Measurements from ENCODE around the gene LYSMD1.
"Not testable (repeated sequence)": the region's sequence is repeated elsewhere in the genome, so short reads cannot be mapped to it uniquely, and the experiment has no call there.

Gene LYSMD1

DNA sequence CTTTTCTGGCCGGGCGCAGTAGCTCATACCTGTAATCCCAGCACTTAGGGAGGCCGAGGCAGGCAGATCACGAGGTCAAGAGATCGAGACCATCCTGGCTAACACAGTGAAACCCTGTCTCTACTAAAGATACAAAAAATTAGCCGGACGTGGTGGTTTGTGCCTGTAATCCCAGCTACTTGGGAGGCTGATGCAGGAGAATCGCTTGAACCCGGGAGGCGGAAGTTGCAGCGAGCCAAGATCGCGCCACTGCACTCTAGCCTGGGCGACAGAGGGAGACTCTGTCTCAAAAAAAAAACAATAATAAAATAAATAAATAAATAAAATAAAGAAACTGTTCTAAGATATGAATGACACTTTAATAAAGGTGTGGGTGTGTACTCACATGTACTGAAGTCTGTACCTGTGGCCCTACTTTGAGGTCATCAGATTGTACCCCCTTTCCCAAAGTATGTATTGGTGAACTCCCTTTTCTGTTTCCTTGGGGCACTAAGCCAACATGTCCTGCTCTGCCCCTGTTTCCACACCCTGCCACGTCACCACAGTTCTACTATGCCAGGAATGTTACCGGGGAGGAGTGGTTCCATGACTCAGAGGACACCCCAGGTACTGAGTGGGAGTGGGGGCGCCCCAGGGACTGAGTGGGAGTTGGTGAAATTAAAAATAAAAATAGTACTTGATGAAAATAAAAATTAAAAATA is 29.3 kb upstream of the LYSMD1 start:
- not testable (repeated sequence) for H3K4me3 ChIP-seq (ENCODE audit: insufficient read depth, low read depth, low read length, poor library complexity, severe bottlenecking); H3K36me3 ChIP-seq (ENCODE audit: control insufficient read depth, insufficient read depth, low read length); H3K27ac ChIP-seq (ENCODE audit: insufficient read depth, low read length, poor library complexity, severe bottlenecking); DNase-seq; H3K9me3 ChIP-seq (ENCODE audit: control insufficient read depth, low read length); H3K27me3 ChIP-seq (replicated peaks; ENCODE audit: control insufficient read depth, insufficient read depth, low read length, poor library complexity, severe bottlenecking)
- H3K4me1 ChIP-seq (ENCODE audit: control insufficient read depth, insufficient read depth, low read length, poor library complexity, severe bottlenecking) = peaks cover 16% of the 10 kb centered on the region

DNA sequence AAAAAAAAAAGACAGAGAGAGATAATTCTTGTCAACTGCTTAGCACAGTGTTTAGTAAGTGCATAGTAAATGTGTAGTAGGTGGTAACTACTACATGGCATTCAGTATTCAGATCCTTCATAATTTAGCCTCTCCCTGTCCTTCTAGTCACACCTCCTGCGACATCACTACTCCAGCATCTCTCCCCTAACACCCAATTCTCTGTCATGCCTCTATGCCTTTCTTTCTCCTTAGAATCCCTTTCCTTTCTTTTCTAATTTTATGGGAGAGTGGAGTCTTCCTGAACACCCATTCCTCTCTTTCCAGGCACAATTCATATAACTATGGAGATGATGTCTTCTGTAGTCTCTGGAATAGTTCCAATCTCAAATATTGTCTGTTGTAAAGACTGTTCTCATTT is 28.2 kb upstream of the LYSMD1 start:
- Histone ChIP-seq H3K4me3 (ENCODE audit: insufficient read depth, low read depth, low read length, poor library complexity, severe bottlenecking) (no peak overlapping the region), H3K27me3 (replicated peaks; ENCODE audit: control insufficient read depth, insufficient read depth, low read length, poor library complexity, severe bottlenecking) (no peaks in the 10 kb centered on the region), H3K27ac (ENCODE audit: insufficient read depth, low read length, poor library complexity, severe bottlenecking) (no peak overlapping the region), H3K36me3 (ENCODE audit: control insufficient read depth, insufficient read depth, low read length) (no peaks in the 10 kb centered on the region), H3K9me3 (ENCODE audit: control insufficient read depth, low read length) (no peaks in the 10 kb centered on the region), H3K4me1 (ENCODE audit: control insufficient read depth, insufficient read depth, low read length, poor library complexity, severe bottlenecking) (peaks cover 19% of the 10 kb centered on the region)
- DNase-seq = no peak

DNA sequence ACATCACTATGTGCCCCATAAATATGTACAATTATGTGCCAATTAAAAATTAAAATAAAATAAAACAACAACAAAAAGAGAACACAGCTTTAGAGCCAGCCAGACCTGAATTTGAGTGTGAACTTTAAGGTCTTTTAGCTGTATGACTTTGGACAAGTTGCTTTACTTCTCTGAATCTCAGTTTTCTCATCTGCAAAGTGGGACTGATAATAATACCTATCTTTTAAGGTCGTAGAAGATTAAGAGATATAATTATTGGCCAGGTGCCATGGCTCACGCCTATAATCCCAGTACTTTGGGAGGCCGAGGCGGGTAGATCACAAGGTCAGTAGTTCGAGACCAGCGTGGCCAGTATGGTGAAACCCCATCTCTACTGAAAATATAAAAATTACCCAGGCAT is 27.6 kb upstream of the LYSMD1 start:
- Histone ChIP-seq H3K27me3 (replicated peaks; ENCODE audit: control insufficient read depth, insufficient read depth, low read length, poor library complexity, severe bottlenecking) (no peaks in the 10 kb centered on the region), H3K9me3 (ENCODE audit: control insufficient read depth, low read length) (no peaks in the 10 kb centered on the region), H3K4me1 (ENCODE audit: control insufficient read depth, insufficient read depth, low read length, poor library complexity, severe bottlenecking) (peaks cover 22% of the 10 kb centered on the region), H3K4me3 (ENCODE audit: insufficient read depth, low read depth, low read length, poor library complexity, severe bottlenecking) (no peak overlapping the region), H3K36me3 (ENCODE audit: control insufficient read depth, insufficient read depth, low read length) (no peaks in the 10 kb centered on the region), H3K27ac (ENCODE audit: insufficient read depth, low read length, poor library complexity, severe bottlenecking) (no peak overlapping the region)
- DNase-seq = no peak

- no peaks in the 10 kb centered on the region for H3K36me3 ChIP-seq (ENCODE audit: control insufficient read depth, insufficient read depth, low read length)
Measured at GRCh38 chr1:151192047-151192446, 26.3 kb upstream of the LYSMD1 start.

DNA sequence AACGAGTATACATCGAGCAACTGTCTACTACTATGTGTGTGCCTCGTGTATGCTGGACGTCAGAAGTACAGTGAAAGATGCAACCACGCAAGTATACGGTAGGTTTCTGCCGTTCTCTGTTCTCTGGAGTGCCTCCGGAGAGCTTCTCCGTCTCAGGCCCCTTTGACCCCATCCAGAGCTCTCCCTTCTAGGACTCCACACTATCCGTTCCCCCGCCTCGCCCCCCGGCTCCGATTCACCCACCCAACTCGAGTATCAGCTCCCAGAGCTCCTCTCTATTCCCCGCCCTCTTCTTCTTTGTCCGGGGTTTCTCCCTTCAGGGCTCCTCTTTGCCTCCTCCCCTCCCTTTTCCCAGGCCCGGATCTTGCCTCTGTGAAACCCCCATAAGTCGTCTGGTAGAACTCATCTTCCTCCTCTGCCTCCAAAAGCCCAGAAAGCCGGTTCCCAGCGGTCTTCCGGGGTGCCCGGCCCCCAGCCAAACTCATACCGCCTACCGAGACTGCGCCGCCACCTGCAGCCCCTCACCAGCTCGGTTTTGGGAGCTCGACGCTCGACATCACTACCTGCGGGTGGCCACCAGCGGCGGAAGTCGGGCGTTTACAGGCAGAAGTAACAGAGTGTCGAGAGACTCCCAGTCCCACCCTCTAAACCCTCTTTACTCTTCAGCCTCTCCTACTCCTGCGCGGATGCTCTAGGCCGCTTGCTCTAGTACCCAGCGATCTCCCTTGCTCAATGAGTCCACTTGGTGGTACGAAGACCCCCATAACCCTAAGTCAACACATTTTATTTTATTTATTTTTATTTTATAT is 24.1 kb upstream of the LYSMD1 start, which contains the start of gene VPS72:
Gene VPS72 (minus strand): TSS at position 561 of the 809 bp plus-strand sequence. CDS start 76 bp downstream, at position 485.
- H3K27ac ChIP-seq (ENCODE audit: insufficient read depth, low read length, poor library complexity, severe bottlenecking) = peak within 1 kb of the TSS; percentile 89
- DNase-seq = peak; percentile 75 to 79 (median 78)
- H3K9me3 ChIP-seq (ENCODE audit: control insufficient read depth, low read length) = no peaks in the 10 kb centered on the region
- peaks cover 9% of the 10 kb centered on the region for H3K36me3 ChIP-seq (ENCODE audit: control insufficient read depth, insufficient read depth, low read length)
- H3K4me3 ChIP-seq (ENCODE audit: insufficient read depth, low read depth, low read length, poor library complexity, severe bottlenecking) = peak within 1 kb of the TSS; percentile 87
- no peaks in the 10 kb centered on the region for H3K27me3 ChIP-seq (replicated peaks; ENCODE audit: control insufficient read depth, insufficient read depth, low read length, poor library complexity, severe bottlenecking)
- peaks cover 15% of the 10 kb centered on the region for H3K4me1 ChIP-seq (ENCODE audit: control insufficient read depth, insufficient read depth, low read length, poor library complexity, severe bottlenecking)

More at GRCh38 chr1:151192047-151192446, 26.3 kb upstream of the LYSMD1 start:
- no peak for DNase-seq
- Histone ChIP-seq H3K27ac (ENCODE audit: insufficient read depth, low read length, poor library complexity, severe bottlenecking) (no peak overlapping the region), H3K4me1 (ENCODE audit: control insufficient read depth, insufficient read depth, low read length, poor library complexity, severe bottlenecking) (peaks cover 15% of the 10 kb centered on the region), H3K27me3 (replicated peaks; ENCODE audit: control insufficient read depth, insufficient read depth, low read length, poor library complexity, severe bottlenecking) (no peaks in the 10 kb centered on the region), H3K9me3 (ENCODE audit: control insufficient read depth, low read length) (no peaks in the 10 kb centered on the region), H3K4me3 (ENCODE audit: insufficient read depth, low read depth, low read length, poor library complexity, severe bottlenecking) (no peak overlapping the region)

GRCh38 chr1:151188667-151189066 is 23.0 kb upstream of the LYSMD1 start:
- H3K9me3 ChIP-seq (ENCODE audit: control insufficient read depth, low read length); H3K4me3 ChIP-seq (ENCODE audit: insufficient read depth, low read depth, low read length, poor library complexity, severe bottlenecking); H3K27me3 ChIP-seq (replicated peaks; ENCODE audit: control insufficient read depth, insufficient read depth, low read length, poor library complexity, severe bottlenecking); DNase-seq: not testable (repeated sequence)
- peak overlapping the region; percentile 89 for H3K27ac ChIP-seq (ENCODE audit: insufficient read depth, low read length, poor library complexity, severe bottlenecking)
- H3K4me1 ChIP-seq (ENCODE audit: control insufficient read depth, insufficient read depth, low read length, poor library complexity, severe bottlenecking) = peaks cover 15% of the 10 kb centered on the region
- peaks cover 21% of the 10 kb centered on the region for H3K36me3 ChIP-seq (ENCODE audit: control insufficient read depth, insufficient read depth, low read length)

GRCh38 chr1:151187205-151187604 is 21.5 kb upstream of the LYSMD1 start:
- no peak overlapping the region for H3K4me3 ChIP-seq (ENCODE audit: insufficient read depth, low read depth, low read length, poor library complexity, severe bottlenecking)
- H3K9me3 ChIP-seq (ENCODE audit: control insufficient read depth, low read length) = no peaks in the 10 kb centered on the region
- no peaks in the 10 kb centered on the region for H3K27me3 ChIP-seq (replicated peaks; ENCODE audit: control insufficient read depth, insufficient read depth, low read length, poor library complexity, severe bottlenecking)
- DNase-seq = no peak
- H3K36me3 ChIP-seq (ENCODE audit: control insufficient read depth, insufficient read depth, low read length) = peaks cover 34% of the 10 kb centered on the region
- peaks cover 15% of the 10 kb centered on the region for H3K4me1 ChIP-seq (ENCODE audit: control insufficient read depth, insufficient read depth, low read length, poor library complexity, severe bottlenecking)
- H3K27ac ChIP-seq (ENCODE audit: insufficient read depth, low read length, poor library complexity, severe bottlenecking) = no peak overlapping the region

- no peak overlapping the region for H3K4me3 ChIP-seq (ENCODE audit: insufficient read depth, low read depth, low read length, poor library complexity, severe bottlenecking)
- no peak overlapping the region for H3K27ac ChIP-seq (ENCODE audit: insufficient read depth, low read length, poor library complexity, severe bottlenecking)
- no peaks in the 10 kb centered on the region for H3K27me3 ChIP-seq (replicated peaks; ENCODE audit: control insufficient read depth, insufficient read depth, low read length, poor library complexity, severe bottlenecking)
- no peaks in the 10 kb centered on the region for H3K9me3 ChIP-seq (ENCODE audit: control insufficient read depth, low read length)
- peaks cover 52% of the 10 kb centered on the region for H3K36me3 ChIP-seq (ENCODE audit: control insufficient read depth, insufficient read depth, low read length)
- peaks cover 6% of the 10 kb centered on the region for H3K4me1 ChIP-seq (ENCODE audit: control insufficient read depth, insufficient read depth, low read length, poor library complexity, severe bottlenecking)
- no peak for DNase-seq
Measured at GRCh38 chr1:151184211-151184610, 18.5 kb upstream of the LYSMD1 start.

- H3K9me3 ChIP-seq (ENCODE audit: control insufficient read depth, low read length) = no peaks in the 10 kb centered on the region
- no peak for DNase-seq
- no peaks in the 10 kb centered on the region for H3K4me1 ChIP-seq (ENCODE audit: control insufficient read depth, insufficient read depth, low read length, poor library complexity, severe bottlenecking)
- H3K36me3 ChIP-seq (ENCODE audit: control insufficient read depth, insufficient read depth, low read length) = peaks cover 62% of the 10 kb centered on the region
- H3K27ac ChIP-seq (ENCODE audit: insufficient read depth, low read length, poor library complexity, severe bottlenecking) = no peak overlapping the region
- no peak overlapping the region for H3K4me3 ChIP-seq (ENCODE audit: insufficient read depth, low read depth, low read length, poor library complexity, severe bottlenecking)
- no peaks in the 10 kb centered on the region for H3K27me3 ChIP-seq (replicated peaks; ENCODE audit: control insufficient read depth, insufficient read depth, low read length, poor library complexity, severe bottlenecking)
Measured at GRCh38 chr1:151176514-151177045, 10.9 kb upstream of the LYSMD1 start.

- Histone ChIP-seq H3K9me3 (ENCODE audit: control insufficient read depth, low read length) (no peaks in the 10 kb centered on the region), H3K4me1 (ENCODE audit: control insufficient read depth, insufficient read depth, low read length, poor library complexity, severe bottlenecking) (no peaks in the 10 kb centered on the region), H3K36me3 (ENCODE audit: control insufficient read depth, insufficient read depth, low read length) (peaks cover 56% of the 10 kb centered on the region), H3K27ac (ENCODE audit: insufficient read depth, low read length, poor library complexity, severe bottlenecking) (no peak within 1 kb of the TSS), H3K27me3 (replicated peaks; ENCODE audit: control insufficient read depth, insufficient read depth, low read length, poor library complexity, severe bottlenecking) (no peaks in the 10 kb centered on the region), H3K4me3 (ENCODE audit: insufficient read depth, low read depth, low read length, poor library complexity, severe bottlenecking) (no peak within 1 kb of the TSS)
- no peak for DNase-seq
Measured at GRCh38 chr1:151175863-151176262, 10.2 kb upstream of the LYSMD1 start, which contains the start of gene TMOD4. Gene TMOD4 (minus strand): TSS chr1:151175981. CDS start chr1:151174875, 1,106 bp downstream.
